GM19397 (cell line): ENCODE data around the gene GFRA3.
"Not testable (repeated sequence)": the region's sequence is repeated elsewhere in the genome, so short reads cannot be mapped to it uniquely, and the experiment has no call there.

ENCODE experiments used
- ATAC-seq: cut with Tn5 transposase; IDR thresholded peaks from one replicate; pipeline ENCODE4 v1.9.1; 2021; ENCODE audit warnings: mild to moderate bottlenecking, moderate library complexity; ENCODE audit not compliant: unreplicated experiment

Gene GFRA3

GRCh38 chr5:138247800-138248199 is 26.6 kb downstream of the GFRA3 start:
- ATAC-seq, result not testable (repeated sequence)

GRCh38 chr5:138246822-138247221 is 27.6 kb downstream of the GFRA3 start:
- ATAC-seq, result no peak

GRCh38 chr5:138246334-138246733 is 28.1 kb downstream of the GFRA3 start:
- ATAC-seq, result no peak

- no peak for ATAC-seq
Observed at GRCh38 chr5:138245717-138246116, 28.7 kb downstream of the GFRA3 start.

GRCh38 chr5:138243794-138244193 is 30.6 kb downstream of the GFRA3 start:
- no peak for ATAC-seq

GRCh38 chr5:138241688-138242571 is 32.5 kb downstream of the GFRA3 start:
- no peak for ATAC-seq

- no peak for ATAC-seq
Observed at GRCh38 chr5:138240650-138241385, 33.6 kb downstream of the GFRA3 start.

GRCh38 chr5:138238034-138238433 is 36.4 kb downstream of the GFRA3 start:
- no peak for ATAC-seq

- no peak for ATAC-seq
Observed at GRCh38 chr5:138234651-138235050, 39.8 kb downstream of the GFRA3 start.

GRCh38 chr5:138233280-138233679 is 41.1 kb downstream of the GFRA3 start:
- ATAC-seq, result no peak

GRCh38 chr5:138230981-138231589 is 43.3 kb downstream of the GFRA3 start:
- no peak for ATAC-seq

- ATAC-seq, result no peak
Observed at GRCh38 chr5:138230261-138230660, 44.2 kb downstream of the GFRA3 start.

GRCh38 chr5:138229387-138229786 is 45.0 kb downstream of the GFRA3 start:
- no peak for ATAC-seq

- no peak for ATAC-seq
Observed at GRCh38 chr5:138226910-138227309, 47.5 kb downstream of the GFRA3 start.

GRCh38 chr5:138224712-138225111 is 49.7 kb downstream of the GFRA3 start:
- ATAC-seq, result no peak

GRCh38 chr5:138223532-138223931 is 50.9 kb downstream of the GFRA3 start:
- ATAC-seq, result no peak

- ATAC-seq, result no peak
Observed at GRCh38 chr5:138216799-138217198, 57.6 kb downstream of the GFRA3 start.

GRCh38 chr5:138213161-138214029 is 61.0 kb downstream of the GFRA3 start, which contains the start of gene CDC23:
Gene CDC23, minus strand, starts transcription at chr5:138213323. Its CDS starts 11 bp downstream, at chr5:138213312.
- peak; percentile 94 for ATAC-seq

GRCh38 chr5:138212828-138213160 is 61.6 kb downstream of the GFRA3 start:
- peak; percentile 10 for ATAC-seq

GRCh38 chr5:138210985-138211384 is 63.4 kb downstream of the GFRA3 start:
- ATAC-seq, result no peak
